Measurements from ENCODE around the gene RAP1GAP. TPM values are rescaled to one million over a fixed set of nuclear protein-coding genes. Genes with fewer than 3 reads are reported as not detected.

The RAP1GAP gene
- total RNA-seq, 4 donors from 2014 or later, result 0.46 to 0.75 TPM; not detected in 2

DNA sequence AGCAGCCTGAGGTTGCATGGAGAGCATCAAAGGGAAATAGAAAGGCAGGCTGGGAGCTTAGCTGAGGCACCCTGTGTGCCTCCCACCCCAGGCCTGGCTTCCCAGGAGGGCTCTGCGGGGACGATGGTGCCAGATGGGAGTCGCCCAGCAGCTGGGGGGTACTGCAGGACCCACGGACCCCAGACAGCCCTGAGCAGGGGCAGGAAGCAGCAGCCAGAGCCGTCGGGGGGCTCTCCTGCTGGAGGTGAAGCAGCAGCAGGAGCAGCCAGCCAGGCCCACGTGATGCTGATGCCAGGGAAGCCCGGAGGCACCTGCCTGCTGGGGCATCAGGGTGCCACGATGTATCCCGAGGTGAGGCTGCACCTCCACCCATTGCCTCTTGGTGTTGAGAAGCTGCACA lies 20.4 kb downstream of the RAP1GAP start:
- intact Hi-C loops (cut with DNase I; ENCODE audit: low total_unique reads), result no loop called here
- in situ Hi-C loops (cut with MboI; ENCODE audit: low sequenced_read_pairs in 4 of 4), result no loop called here
- Histone ChIP-seq H3K4me3 (no peak overlapping the region), H3K4me1 (no peaks in the 10 kb centered on the region), H3K27me3 (peaks cover 29 to 32% (median 30%) of the 10 kb centered on the region in 3 donors), H3K36me3 (no peaks in the 10 kb centered on the region), H3K9me3 (no peaks in the 10 kb centered on the region), H3K27ac (no peak overlapping the region)
- no peak for DNase-seq
- TF ChIP-seq, protein P1, sequence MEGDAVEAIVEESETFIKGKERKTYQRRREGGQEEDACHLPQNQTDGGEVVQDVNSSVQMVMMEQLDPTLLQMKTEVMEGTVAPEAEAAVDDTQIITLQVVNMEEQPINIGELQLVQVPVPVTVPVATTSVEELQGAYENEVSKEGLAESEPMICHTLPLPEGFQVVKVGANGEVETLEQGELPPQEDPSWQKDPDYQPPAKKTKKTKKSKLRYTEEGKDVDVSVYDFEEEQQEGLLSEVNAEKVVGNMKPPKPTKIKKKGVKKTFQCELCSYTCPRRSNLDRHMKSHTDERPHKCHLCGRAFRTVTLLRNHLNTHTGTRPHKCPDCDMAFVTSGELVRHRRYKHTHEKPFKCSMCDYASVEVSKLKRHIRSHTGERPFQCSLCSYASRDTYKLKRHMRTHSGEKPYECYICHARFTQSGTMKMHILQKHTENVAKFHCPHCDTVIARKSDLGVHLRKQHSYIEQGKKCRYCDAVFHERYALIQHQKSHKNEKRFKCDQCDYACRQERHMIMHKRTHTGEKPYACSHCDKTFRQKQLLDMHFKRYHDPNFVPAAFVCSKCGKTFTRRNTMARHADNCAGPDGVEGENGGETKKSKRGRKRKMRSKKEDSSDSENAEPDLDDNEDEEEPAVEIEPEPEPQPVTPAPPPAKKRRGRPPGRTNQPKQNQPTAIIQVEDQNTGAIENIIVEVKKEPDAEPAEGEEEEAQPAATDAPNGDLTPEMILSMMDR (IDR thresholded peaks at IDR 0.05 in 4 of 5, conservative IDR thresholded peaks at IDR 0.05 in 1 of 5), result no peak
- TF ChIP-seq POLR2A (IDR thresholded peaks at IDR 0.05), result no peak
- no peak for ATAC-seq

DNA sequence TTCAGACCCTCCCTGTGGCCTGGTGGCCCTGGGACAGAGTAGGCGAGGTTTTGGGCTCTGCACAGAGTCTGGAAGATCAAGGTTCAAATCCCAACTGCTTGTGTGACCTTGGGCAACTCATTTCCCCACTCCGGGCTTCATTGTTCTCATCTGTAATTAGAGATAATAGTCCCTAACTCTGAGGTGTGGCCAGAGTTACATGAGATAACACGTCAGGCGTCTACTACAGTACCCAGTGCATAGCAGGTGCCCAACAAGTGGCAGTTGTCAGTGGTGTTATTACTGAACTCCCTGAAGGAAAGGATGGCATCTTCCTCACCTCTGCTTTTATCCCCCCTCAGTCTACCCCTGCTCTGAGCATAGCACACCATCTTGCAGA lies 20.8 kb downstream of the RAP1GAP start:
- Histone ChIP-seq H3K36me3 (no peaks in the 10 kb centered on the region), H3K27me3 (peaks cover 30 to 32% (median 31%) of the 10 kb centered on the region in 3 donors), H3K9me3 (no peaks in the 10 kb centered on the region), H3K27ac (no peak overlapping the region), H3K4me3 (no peak overlapping the region), H3K4me1 (no peaks in the 10 kb centered on the region)
- TF ChIP-seq POLR2A (IDR thresholded peaks at IDR 0.05), result no peak
- TF ChIP-seq, protein P1 (IDR thresholded peaks at IDR 0.05 in 4 of 5, conservative IDR thresholded peaks at IDR 0.05 in 1 of 5), result no peak
- DNase-seq (no peak), ATAC-seq (no peak)
- intact Hi-C loops (cut with DNase I; ENCODE audit: low total_unique reads) (no loop called here), in situ Hi-C loops (cut with MboI; ENCODE audit: low sequenced_read_pairs in 4 of 4) (no loop called here)

DNA sequence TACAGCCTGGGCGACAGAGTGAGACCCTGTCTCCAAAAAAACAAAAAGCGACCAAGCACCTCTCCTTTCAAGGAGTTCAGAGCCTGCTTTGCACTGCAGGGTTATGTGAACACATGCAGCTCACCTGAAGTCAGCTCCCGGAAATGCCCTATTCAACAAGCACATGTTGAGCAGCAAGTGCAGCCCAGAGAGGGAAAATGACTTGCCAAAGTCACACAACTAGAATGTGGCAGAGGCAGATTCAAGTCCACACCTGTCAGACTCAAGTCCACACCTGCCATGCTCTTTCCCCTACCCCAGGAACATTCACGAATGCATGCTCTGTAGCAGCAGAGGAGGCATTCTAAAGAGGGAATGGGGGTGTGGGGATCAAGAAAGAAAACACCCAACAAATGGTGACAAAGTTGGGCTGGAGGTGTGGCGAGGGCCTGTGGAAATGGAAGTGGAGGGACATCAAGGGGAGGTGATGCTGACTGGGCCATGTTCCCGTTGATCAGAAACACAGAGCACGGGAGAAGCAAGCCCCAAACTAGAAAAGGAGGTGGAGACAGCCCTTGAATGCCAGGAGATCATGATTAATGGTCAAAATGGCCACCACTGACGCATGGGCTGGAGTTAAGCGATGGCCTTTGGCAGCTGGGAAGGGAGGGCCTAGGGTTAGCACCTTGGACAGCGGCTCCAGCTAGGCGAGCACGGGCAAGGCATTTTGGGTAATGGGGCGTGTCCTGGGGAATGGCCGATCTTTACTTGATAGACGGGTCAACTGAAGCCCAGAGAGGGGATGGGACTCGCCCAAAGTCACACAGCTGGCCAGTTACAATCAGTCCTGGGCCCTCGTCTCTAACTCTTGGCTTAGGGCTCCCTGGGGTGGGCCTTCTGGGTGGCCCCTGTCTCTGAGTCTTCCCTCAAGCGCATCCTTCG lies 21.5 kb downstream of the RAP1GAP start:
- DNase-seq, result no peak
- Histone ChIP-seq H3K9me3 (no peaks in the 10 kb centered on the region), H3K27me3 (peaks cover 27 to 31% (median 30%) of the 10 kb centered on the region in 3 donors)

DNA sequence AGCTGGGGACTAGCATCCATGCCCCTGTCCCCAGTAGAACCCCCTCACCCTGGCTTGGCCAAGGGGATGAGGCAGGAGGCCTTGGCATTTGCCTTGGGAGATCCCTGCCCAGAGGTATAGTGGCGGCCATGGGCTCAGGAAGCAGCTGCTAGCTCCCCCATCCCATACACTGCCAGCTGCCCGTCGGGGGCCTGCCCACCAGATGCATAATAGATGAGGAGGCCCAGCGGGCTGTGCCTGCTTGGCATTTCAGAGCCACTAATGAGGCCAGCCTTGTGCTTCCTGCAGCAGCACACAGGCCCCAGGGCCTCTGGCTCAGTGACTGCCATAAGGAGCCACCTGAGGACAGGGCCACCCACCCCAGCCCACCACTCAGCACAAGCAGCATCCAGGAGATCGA lies 23.6 kb downstream of the RAP1GAP start:
- H3K27me3 ChIP-seq, result peaks cover 11 to 18% (median 17%) of the 10 kb centered on the region in 3 donors
- no peaks in the 10 kb centered on the region for H3K9me3 ChIP-seq
- H3K36me3 ChIP-seq, result no peaks in the 10 kb centered on the region
- in situ Hi-C loops (cut with MboI; ENCODE audit: low sequenced_read_pairs in 4 of 4), result no loop called here
- ATAC-seq (no peak), DNase-seq (no peak)
- no peak overlapping the region for H3K27ac ChIP-seq
- no peaks in the 10 kb centered on the region for H3K4me1 ChIP-seq
- intact Hi-C loops (cut with DNase I; ENCODE audit: low total_unique reads), result no loop called here
- TF ChIP-seq, protein P1 (IDR thresholded peaks at IDR 0.05 in 4 of 5, conservative IDR thresholded peaks at IDR 0.05 in 1 of 5), result no peak
- no peak for TF ChIP-seq POLR2A (IDR thresholded peaks at IDR 0.05)
- H3K4me3 ChIP-seq, result no peak overlapping the region

More for the DNA sequence above, 21.5 kb downstream of the RAP1GAP start:
- ATAC-seq, result no peak
- Histone ChIP-seq H3K36me3 (no peaks in the 10 kb centered on the region), H3K4me3 (no peak overlapping the region), H3K27ac (no peak overlapping the region), H3K4me1 (no peaks in the 10 kb centered on the region)
- intact Hi-C loops (cut with DNase I; ENCODE audit: low total_unique reads) (no loop called here), in situ Hi-C loops (cut with MboI; ENCODE audit: low sequenced_read_pairs in 4 of 4) (no loop called here)
- TF ChIP-seq, protein P1 (IDR thresholded peaks at IDR 0.05 in 4 of 5, conservative IDR thresholded peaks at IDR 0.05 in 1 of 5), result no peak
- TF ChIP-seq POLR2A (IDR thresholded peaks at IDR 0.05), result no peak

All from gastrocnemius medialis (tissue), 4 donors.